HG03457 (cell line): ENCODE data around the gene ANKRD13B.
"Not testable (repeated sequence)": the region's sequence is repeated elsewhere in the genome, so short reads cannot be mapped to it uniquely, and the experiment has no call there.

Experiments used
- ATAC-seq: cut with Tn5 transposase; IDR thresholded peaks from one replicate; pipeline ENCODE4 v1.9.1; 2021; ENCODE audit warnings: moderate number of reproducible peaks; ENCODE audit not compliant: unreplicated experiment

The ANKRD13B gene

DNA sequence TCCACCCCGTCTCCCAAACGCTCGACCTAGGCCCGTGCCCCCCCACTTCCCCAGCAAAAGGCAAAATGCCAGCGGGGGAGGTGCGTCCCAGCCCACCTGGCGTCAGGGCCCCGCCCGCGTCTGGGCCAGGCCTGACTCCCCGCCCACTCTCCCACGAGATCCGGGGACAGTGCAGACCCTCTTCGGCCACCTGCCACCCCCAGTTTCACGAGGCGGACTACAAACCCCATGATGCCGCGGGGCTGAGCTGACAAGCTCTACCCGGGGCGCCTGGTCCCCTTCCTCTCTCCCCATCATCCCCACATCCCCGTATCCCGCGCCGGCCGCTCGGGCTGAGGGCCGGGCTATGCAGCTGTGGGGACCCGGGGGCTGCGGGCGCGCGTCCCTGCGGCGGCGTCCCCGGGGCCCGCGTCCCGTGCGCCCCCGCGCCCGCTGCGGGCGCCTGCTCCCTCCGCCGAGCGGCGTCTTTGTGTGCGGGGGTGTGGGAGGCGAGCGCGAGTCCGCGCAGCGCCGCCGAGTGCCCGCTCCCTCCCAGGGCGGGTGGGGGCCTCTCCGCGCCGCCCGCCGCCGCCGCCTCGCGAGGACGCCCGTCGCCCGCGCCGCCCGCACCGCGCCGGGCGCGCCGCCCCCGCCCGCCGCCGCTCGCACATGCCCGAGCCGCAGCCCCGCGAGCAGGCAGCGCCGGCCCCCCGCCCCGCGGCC lies at the start of gene ANKRD13B:
ANKRD13B (plus strand) TSS at position 283 of the 702 bp plus-strand sequence. CDS start 490 bp downstream, outside the sequence.
- ATAC-seq: no peak

DNA sequence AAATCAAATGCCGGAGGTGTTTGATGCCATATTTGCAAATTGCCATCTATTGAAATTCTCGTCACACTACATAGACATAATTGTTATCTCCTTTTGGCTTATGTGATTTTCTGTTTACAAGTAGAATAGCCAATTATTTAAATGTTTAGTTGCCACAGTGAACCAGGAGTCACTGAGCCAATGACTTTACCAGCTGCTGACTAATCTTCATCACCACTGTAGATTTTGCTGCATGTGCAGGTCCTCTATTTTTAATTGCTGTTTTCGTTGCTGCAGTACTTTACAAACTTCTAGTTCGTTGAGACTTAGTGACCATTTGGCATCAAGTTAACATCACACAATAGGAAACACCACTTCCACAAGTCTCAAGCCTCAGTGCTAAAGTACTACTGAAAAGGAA lies 48.9 kb upstream of the ANKRD13B start:
- ATAC-seq: no peak

DNA sequence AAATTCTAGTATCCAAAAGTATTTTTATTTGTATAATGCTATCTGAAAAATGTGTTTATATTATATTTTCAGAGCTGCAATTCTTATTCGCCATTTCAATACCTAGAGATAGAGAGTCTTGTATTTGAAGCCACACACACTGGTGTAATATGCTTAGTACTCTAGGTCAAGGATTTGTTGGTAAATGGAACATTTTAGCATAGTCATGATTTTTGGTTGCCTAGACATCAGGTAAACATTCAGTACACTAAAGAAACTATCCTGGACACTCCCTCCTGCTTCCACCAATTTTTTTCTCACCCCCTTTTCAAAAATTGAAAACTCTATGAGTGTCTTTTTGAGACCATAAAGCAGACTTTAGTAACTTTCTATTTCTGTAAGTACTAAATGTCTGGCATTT lies 46.8 kb upstream of the ANKRD13B start:
- no peak for ATAC-seq

DNA sequence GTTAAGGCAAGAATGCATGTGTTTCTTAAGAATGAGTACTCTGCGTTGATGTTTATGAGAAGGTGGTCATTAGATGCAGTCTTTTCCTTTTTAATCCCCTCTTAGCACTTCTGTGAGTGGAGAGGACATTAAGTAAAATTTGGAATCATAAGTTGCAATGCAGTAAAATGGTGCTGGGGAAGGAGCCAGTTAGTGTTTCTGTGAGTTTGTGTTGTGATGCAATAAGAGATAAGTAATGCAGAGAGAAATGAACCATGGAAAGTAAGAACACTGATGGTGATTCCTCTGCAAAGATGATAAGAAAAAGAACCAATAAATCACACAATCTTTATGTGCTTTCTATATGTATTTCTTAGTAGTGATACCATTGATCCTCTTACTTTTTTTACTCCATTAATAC lies 46.1 kb upstream of the ANKRD13B start:
- ATAC-seq: no peak

DNA sequence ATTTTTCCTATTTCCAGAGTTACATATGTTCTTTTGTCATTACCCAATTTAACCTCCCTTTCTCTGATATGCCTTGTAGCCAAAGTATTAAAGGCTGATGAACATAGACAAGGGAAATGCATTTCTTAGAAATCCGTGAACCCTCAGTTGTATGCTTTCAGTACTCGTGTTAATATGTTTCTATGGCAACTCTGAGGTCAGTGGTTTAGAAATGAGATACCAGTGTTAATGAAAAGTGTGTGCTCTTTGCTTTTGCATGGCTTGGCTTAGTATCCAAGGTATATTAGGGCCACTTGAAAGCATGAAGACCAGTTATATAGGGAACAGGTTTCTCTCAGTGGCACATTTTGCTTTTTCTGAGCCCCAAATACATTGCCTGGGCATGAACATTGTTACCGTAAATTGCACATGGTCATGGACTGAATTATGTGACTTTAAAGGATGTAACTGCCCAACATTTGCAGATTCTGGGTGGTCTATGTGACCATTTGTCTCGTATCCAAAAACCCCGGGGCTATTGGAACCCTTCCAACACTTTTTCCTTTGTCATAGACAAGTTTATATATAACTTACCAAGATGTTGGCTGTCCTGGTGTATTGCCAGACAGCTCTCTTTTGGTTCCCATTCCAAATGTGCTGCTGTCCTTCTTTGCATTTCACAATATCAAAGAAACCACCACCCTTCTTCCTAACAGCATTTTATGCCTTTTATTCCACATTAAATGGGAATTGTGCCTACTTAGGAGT lies 43.6 kb upstream of the ANKRD13B start:
- no peak for ATAC-seq

DNA sequence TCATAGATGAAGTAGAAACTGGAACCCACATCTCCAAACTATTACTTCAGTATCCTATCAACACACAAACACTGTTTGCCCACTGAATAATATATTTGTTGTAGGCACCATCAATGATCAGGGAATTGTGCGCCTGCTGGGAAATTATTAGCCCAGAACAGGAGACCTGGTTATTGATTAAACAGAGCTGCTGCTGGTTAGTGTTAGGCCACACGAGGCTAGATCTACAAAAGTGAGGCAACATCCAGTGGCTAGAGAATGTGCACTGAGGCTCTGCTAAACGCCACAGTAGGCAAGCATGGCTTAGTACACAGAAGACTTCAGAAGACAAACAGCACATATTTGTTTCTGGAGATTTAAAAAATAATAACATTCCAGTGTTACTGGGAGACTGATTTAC lies 37.1 kb upstream of the ANKRD13B start:
- no peak for ATAC-seq

DNA sequence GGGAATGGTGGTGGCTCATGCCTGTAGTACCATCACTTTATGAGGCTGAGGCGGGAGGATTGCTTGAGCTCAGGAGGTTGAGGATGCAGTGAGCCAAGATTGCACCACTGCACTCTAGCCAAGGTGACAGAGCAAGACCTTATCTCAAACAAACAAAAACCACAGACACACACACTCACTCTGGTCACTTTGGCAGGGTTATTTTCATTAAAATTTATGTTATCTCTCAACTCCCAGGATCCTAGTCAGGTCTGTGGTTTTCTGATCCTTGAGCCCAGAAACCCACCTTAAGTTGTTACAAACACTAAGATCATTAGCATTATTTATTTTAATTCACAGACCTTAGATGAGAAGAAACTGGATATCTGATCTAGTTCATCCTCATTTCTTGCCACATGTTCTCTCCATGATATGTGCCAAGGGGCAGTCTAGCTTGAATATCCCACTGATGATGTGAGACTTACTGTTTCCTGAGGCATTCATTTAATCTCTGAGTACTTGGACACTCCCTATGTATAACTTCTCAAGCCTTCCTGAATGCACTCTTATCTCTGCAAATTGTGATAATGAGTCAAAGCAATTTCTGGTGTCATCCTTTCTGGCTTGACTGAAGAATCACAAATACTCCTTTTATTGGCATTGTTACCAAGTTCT lies 35.7 kb upstream of the ANKRD13B start:
- no peak for ATAC-seq

DNA sequence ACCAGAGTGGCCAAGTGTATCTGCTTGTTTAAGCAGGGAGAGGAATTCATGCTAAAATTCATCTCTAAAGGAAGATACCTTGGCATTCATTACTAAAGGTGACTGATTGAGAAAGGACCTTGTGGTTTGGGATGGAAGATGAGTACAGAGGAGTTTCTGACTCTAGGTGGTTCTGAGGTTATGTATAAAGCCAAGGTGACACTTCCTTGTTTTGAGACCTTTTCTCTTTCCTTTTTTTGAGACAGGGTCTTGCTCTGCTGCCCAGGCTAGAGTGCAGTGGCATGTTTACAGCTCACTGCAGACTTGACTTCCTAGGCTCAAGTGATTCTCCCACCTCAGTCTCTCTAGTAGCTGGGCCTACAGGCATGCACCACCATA lies 35.2 kb upstream of the ANKRD13B start:
- no peak for ATAC-seq

DNA sequence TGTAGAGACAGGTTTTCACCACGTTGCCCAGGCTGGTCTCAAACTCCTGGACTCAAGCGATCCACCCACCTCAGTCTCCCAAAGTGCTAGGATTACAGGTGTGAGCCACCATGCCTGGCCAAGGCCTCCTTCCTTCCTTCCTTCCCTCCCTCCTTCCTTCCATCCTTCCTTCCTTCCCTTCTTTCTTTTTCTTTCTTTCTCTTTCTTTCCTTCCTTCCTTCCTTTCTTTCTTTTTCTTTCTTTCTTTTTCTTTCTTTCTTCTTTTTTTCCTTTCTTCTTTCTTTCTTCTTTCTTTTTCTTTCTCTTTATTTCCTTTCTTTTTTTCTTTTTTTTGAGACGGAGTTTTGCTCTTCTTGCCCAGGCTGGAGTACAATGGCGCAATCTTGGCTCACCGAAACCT lies 34.8 kb upstream of the ANKRD13B start:
- ATAC-seq: not testable (repeated sequence)

DNA sequence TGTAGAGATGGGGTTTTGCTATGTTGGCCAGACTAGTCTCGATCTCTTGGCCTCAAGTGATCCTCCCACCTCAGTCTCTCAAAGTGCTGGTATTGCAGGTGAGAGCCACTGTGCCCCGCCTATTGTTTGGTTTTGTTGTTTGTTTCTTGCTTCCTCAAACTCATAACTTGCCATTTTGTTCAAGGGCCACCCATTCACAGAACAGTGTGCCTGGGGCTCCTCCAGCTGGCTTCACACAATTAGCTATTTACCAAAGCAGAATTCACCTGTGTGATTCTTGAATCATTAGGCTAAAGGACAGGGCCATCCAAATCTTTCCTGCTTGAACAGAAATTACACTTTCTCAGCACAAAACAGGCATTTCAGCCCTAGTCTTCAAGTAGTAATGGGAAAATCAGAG lies 33.3 kb upstream of the ANKRD13B start:
- no peak for ATAC-seq

DNA sequence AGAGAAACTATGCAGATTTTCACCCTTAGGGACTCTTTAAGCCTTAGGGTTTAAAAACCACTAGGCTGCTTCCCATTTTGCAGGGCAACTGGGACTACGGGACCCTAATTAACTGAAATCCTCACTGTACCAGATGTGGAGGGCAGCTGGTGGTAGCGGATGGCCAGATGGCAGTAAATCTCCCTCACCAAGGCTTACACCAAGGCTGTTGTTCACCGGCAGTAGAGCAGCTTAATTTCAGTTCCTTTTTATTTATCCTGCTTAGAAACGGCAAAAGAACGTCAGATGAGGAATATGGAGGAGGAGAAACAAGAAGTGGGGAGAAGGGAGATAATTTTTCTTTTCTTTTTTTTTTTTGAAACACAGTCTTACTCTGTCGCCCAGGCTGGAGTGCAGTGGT lies 32.6 kb upstream of the ANKRD13B start:
- ATAC-seq: no peak

DNA sequence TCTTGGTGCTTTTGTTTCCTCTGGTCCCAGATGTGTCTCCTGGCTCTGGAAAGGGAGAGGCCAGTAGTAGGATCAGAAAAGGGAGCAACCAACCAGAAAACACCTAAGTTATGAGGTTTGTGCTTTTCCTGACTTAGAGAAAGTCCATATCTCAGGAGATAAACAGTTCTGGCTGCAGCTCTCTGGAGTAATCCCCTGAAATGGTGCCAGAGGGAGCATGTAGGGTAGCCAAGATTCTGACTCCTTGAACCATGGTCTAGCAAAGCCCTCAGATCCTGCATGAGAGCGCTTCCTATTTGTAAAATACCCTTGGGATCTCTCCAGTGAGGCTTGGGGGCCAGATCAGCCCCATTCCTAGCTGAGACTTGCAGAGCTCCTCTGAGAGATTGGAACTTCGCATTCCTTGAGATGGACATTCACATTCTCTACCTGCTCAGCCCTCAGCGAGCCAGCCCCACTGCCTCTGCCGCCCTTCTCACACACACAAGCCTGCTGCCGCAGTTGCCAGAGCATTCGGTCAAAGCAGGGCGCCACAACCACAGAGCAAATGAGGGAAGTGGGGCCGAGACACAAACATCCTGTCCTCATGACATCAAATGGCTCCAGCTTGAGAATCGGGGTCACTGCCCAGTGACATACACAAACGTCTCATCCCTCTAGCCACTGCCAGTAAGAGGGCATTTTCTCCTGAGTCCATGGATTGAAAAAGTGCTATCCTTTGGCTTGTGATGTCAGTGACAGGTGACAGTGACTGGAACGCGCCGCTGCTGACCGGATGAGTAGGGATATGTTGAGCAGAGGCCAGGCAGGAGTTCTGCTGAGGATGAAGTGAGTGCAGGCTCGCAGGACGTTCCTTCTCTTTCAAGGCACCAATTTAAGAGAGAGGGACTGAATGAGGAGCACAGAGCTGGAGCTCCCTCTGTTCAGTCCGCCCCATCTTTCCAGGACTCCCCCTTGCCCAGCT lies 31.1 kb upstream of the ANKRD13B start:
- no peak for ATAC-seq

DNA sequence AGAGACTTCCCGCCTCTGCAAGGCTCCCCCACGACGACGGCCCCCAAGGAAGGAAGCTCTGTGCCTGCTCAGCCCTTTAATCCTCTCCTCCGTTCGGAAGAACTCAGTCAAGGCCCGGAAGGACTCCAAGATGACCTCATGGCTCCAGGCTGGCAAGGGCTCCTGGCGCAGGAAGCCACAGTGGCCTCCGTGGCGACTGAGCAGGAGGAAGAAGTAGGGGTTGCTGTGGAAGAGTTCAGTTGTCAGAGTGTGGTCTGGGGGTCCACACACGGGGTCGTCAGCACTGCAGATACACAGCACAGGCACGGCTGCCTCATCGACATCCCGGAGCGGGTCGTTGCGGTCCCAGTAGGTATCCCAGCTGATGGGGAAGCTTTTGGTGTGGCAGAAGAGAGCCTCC lies 30.3 kb upstream of the ANKRD13B start:
- no peak for ATAC-seq

DNA sequence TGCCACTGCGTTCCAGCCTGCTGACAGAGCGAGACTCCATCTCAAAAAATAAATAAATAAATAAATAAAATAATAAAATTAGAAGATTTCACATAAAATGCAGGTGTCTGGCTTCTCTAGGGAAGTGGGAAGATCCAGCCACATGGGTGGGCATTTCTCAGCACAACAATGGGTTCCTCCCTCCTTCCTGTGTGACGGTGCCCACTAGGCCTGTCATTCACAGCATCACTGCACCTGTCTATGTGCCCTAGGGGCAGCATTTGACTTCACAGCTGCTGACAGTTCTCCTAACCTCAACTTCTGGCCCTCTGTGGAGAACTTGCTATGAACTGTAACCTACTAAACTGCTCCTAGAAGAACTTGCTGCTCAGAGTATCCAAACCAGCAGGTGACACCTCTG lies 29.1 kb upstream of the ANKRD13B start:
- no peak for ATAC-seq

DNA sequence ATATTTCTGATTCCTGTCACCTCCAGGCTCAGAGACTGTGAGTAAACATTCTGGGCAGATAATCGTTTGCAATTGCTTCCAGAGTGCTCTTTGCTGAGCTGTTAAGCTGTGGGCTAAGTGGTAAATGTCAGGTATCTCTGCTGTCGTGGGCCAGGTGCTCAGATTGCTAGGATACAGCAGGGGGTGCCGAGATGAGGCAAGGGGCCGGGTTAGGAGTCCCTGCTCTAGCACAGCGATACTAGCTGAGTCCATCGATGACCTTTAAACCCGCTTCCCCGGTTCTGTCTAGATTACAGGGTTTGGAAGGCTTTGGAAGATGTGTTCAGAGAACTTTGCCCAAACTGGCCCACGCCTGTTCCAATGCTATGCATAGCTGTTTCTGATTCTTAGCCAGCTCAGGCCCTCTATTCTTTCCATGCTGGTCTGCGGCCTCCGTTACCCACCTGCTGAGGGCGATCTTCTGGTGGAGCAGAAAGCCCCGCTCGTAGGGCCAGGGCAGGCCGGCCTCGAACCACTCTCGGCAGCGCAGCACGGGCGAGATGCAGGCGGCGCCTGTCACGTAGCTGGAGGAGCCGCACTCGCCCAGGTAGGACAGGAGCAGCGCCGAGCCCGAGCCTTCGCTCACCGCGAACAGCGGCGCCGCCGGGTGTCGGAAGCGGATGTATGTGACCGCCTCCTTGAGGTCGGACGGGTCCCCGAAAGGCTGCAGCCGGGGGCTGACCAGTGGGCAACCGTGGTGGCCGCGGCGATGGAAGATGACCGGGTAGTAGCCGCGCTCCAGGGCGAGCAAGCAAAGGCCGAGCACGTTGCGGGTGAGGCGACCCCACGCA lies 27.1 kb upstream of the ANKRD13B start:
- no peak for ATAC-seq

DNA sequence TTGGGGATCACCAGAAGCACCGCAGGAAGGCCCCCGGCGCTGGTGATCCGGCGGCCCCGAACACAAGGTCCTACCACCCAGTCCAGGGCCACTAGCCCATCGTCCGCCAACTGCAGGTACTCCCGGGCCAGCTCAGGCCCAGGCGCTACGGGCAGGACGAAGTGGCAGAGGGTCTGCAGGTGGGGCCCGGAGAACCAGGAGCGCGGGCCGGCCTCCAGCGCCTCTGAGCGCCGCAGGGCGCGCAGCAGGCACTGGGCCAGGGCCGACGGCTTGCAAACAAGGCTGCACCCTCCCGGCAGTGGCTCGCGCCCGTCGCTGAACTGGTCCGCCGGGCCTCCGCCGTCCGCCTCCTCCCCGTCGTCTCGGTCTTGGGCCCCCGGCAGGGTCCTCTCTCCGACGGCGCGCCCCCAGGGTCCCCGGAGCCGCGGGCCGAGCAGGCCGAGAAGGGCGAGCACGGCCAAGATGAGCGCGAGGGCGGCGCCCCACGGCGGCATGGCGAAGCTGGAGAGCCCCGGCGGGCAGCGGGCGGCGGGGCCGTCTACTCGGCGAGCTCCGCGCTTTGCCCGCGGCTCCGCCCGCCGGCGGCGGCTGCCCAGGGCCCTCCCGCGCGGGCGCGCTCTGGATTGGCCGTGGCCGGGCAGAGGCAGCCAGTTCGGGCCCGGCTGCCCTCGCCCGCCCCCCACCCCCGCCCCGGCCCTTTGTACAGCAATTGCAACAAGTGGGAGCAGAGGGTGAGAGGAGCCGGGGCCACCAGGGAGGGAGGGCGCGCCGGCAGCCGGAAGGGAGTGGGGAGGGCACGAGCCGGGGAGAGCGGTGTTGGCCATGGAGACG lies 26.2 kb upstream of the ANKRD13B start, which contains the start of gene ABHD15:
ABHD15 (minus strand) TSS at position 565 of the 831 bp plus-strand sequence; CDS start at position 494, 71 bp downstream.
- ATAC-seq: no peak

DNA sequence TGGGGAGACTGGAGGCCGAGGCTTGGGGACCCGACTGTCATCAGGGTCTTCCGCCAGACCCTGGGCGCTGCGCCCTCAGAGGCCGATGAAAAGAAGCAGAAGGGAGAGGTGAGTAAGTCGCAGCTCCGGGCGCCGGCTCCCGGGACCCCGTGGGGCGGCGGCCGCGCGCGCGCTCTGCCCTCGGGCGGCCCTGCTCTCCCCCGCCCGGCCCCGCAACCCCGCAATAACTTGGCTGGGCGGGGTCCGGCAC lies 25.7 kb upstream of the ANKRD13B start:
- ATAC-seq: no peak

DNA sequence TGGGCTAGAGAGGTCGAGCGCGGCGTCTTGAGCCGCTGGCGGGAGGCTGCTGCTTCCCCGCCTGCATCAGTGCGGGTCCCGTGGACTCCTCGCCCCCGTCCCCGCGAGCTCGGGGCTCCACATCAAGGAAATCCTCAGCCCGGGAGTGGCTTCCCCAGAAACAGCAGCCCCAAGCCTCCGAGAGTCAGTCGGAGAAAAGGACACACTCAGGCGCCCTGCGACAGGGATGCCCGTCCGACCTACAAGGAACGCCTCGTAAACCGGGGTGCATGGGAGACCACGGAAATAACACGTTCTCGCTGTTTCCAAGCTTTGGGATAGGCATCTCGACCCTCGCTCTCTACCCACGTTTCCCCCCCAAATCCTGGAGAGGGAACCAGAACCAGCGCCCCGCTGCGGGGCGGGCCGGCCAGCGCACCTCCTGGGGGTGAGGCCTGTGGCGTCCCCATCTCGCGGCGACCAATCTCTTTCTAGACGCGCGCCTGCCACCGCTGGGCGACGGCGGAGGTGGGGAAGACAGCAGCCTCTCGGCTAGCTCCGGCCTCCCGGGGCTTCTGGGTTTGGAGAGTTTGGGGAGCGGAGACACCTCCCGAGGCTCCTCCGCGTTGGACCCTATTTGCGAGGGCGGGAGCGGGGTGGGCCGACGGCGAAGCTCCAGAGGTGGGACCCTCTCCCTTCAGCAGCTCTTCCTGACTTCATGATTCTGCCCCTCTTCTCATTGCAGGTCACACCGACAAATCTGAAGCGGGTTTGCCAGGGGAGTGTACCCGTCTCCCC lies 25.2 kb upstream of the ANKRD13B start:
- ATAC-seq: peak; percentile 32
